ENCODE data around the gene GNG10.
"Not testable (repeated sequence)": the region's sequence is repeated elsewhere in the genome, so short reads cannot be mapped to it uniquely, and the experiment has no call there.

The GNG10 gene

GRCh38 chr9:111661150-111661801, at the start of gene GNG10:
Gene GNG10 (plus strand): TSS chr9:111661605. CDS start chr9:111661635, 30 bp downstream.
- DNase-seq = peak; percentile 72

GRCh38 chr9:111613436-111614040, 47.9 kb upstream of the GNG10 start:
- no peak for DNase-seq

DNA sequence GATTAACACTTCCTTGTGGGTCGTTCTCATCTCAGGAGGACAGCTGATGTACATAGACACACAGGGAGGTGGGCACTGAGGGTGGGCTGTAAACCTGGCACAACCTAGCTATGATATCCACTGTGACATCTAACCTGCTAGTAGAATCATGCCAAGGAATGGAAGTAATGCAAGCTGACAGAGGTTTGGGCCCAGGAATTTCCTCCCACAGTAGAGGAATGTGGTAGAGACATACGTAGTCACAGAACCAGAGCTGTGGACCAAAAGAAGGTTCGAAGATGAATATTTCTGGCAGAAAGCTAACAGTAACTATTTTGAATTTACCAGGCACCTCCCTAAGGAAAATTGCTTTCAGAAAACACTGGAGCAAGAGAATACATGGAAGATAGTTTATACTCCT, 45.5 kb upstream of the GNG10 start:
- DNase-seq = no peak

DNA sequence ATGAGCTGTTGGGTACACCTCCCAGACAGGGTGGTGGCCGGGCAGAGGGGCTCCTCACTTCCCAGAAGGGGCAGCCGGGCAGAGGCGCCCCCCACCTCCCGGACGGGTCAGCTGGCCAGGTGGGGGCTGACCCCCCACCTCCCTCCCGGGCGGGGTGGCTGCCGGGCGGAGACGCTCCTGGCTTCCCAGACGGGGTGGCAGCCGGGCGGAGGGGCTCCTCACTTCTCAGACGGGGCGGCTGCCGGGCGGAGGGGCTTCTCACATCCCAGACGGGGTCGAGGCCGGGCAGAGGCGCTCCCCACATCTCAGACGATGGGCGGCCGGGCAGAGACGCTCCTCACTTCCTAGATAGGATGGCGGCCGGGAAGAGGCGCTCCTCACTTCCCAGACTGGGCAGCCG, 44.1 kb upstream of the GNG10 start:
- not testable (repeated sequence) for DNase-seq

DNA sequence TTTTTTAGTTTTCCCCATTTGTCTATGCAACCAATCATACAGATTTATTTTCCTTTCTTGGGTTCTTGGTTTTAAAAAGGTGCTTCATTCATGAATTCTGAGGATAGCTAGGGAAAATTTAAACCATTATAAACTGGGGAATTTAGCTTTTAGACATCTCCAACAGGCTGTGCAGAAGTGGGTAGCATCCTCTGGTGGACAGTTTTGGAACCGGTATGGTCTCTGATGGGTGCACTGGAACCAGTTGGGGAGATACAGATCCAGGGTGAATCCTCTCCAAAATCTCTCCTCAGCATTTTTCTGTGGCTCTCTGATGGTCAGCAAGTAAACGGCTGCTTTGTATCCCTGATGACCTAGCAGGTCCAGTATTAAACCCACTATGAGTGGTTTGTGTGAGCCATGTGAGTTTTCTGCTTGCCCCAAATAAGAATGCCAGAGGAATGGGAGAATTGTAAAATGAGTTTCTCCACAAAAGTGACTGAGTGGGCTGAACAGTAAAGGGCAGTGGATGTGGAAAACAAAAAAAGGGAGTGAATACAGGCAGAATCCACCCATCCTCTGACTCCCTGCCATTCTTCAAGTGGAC, 39.4 kb upstream of the GNG10 start:
- DNase-seq = peak; percentile 34

- no peak for DNase-seq
Observed at GRCh38 chr9:111622626-111623025, 38.8 kb upstream of the GNG10 start.

GRCh38 chr9:111627260-111627963, 34.0 kb upstream of the GNG10 start:
- DNase-seq = no peak

GRCh38 chr9:111628411-111628810, 33.0 kb upstream of the GNG10 start:
- DNase-seq = no peak

DNA sequence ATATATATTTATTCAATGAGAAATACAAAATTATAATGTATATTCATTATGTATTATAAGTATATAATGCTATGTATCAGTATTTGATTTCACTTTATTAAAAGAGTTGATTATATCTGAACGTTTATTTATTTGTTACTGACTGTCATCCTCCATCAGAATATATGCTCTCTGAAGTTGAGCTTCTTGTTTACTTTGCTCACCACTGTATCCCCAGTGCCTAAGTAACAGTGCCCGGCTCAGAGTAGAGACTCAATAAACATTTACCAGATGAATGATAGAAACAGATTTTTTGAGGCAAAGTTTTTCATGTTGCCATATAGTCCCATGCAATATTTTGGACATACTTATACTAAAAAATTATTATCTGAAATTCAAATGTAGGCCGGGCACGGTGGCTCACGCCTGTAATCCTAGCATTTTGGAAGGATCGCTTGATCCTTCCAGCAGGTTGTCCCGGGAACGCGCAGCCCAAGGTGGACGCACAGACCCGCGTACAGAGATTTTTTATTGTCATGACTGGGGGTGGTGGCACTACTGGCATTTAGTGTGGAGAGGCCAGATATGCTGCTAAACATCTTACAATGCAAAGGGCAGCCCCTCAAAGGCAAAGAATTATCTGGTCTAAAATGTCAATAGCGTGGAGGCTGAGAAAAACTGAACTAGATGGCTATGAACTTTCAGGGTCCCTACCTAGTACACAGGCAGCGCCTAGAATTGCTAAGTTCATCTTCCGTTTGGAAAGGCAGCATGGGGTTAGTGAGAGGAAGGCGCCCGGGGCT, 31.0 kb upstream of the GNG10 start:
- DNase-seq = no peak

DNA sequence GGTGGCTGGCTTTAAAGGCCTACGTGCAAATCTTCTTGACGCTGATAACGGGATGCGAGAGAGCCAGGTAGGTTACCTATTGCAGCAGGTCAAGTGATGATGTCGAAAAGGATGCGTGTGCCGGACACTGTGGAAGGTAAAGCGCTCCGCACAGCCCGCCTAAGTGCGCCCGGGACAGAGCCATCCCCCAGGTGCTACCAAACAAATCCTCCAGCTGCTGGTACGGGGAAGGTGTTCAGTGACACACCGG, 30.5 kb upstream of the GNG10 start:
- DNase-seq = no peak

GRCh38 chr9:111631214-111631971, 30.0 kb upstream of the GNG10 start, which contains the start of gene DNAJC25:
Gene DNAJC25 (plus strand): TSS chr9:111631334. CDS start chr9:111631408, 74 bp downstream.
- DNase-seq = peak; percentile 97

- DNase-seq = no peak
Observed at GRCh38 chr9:111632060-111632459, 29.3 kb upstream of the GNG10 start.

GRCh38 chr9:111632695-111633388, 28.6 kb upstream of the GNG10 start:
- no peak for DNase-seq

- no peak for DNase-seq
Observed at GRCh38 chr9:111633389-111633736, 28.0 kb upstream of the GNG10 start.

- no peak for DNase-seq
Observed at GRCh38 chr9:111634860-111635259, 26.5 kb upstream of the GNG10 start.

DNA sequence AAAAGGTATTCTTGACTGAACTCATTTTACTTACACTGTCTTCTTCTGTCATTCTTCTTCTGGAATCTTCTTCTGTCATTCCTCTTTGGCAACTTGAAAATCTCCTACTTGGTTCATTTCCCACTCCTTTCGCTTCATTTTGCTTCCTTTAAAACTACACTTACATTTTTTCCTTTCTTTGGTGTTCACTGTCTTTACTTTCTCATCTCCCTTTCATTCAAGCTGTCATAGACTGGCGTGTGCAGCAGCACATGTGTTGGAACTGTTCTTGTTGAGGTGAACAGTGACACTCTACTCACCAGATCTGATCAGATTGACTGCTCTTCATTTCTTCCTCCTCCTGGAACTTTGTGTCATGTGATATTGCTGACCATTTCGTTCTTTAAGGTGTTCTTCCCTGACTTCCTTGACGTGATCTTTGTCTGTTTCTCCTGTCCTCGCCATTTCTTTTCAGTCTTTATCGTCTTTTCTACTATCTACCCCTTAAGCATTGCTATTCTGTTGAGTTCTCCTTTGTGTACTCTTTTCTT, 23.9 kb upstream of the GNG10 start:
- no peak for DNase-seq

- no peak for DNase-seq
Observed at GRCh38 chr9:111644195-111644772, 17.1 kb upstream of the GNG10 start.

DNA sequence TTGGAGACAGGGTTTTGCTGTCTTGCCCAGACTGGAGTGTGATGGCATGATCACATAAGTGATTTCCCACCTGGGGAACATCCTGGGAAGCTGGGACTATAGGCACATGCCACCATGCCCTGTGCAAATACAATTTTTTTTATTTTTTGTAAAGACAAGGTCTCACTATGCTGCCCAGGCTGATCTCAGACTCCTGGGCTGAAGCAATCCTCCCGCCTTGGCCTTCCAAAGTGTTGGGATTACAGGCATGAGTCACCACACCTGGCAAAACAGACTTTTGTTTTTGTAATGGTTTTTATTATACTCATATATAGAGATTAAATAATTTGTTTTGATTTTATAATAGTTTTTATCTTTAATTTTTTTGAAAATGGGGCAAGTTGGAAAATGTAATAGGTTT, 15.6 kb upstream of the GNG10 start:
- no peak for DNase-seq

- DNase-seq = no peak
Observed at GRCh38 chr9:111646417-111646816, 15.0 kb upstream of the GNG10 start.

DNA sequence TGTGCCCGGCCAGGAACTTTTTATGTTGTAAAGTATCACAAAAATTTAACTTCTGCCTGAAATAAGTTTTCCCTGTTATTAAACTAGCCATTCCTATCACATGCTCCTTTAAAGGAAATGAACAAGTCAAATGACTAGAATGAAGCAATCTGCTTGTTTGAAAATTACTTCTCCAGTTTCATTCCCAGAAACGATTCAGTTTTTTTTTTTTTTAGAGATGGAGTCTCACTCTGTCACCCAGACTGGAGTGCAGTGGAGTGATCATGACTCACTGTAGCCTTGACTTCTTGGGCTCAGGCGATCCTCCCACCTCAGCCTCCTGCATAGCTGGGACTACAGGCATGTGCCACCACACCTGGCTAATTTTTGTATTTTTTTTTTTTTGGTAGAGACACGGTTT, 13.3 kb upstream of the GNG10 start:
- no peak for DNase-seq

DNA sequence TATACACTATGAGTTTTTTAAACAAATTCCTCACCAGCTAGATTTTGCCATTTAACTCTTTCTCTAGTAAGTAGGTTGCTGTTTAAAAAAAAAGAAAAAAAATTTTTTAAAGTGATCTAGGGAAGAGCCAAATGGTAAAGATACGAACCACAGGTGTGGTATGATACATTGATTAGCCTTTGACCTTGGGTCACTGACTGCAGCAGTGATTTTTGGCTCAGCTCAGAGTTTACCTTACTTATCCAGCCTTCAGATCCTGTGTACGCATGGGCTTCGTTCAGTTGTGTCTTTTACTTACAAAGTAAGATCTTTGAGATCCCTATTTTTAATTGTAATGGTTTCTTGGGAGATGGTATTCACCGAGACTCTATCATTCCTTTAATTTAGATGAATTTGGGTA, 12.4 kb upstream of the GNG10 start:
- DNase-seq = no peak
